RCC 7860 (cell line): ENCODE data around the gene R3HDM2.

Source experiments
- DNase-seq: peaks from one replicate; pipeline ENCODE4 v3.0.0-alpha.2; 2015; ENCODE audit warnings: low spot score
- FAIRE-seq: peaks from 2 replicates; lab custom pipeline; 2012; peaks lifted over from hg19 to GRCh38; lab: Jason Lieb, UNC

The R3HDM2 gene

GRCh38 chr12:57208631-57209282 is 222.1 kb downstream of the R3HDM2 start:
- no peak for DNase-seq
- FAIRE-seq, result no peak

GRCh38 chr12:57207731-57208630 is 222.9 kb downstream of the R3HDM2 start:
- DNase-seq (no peak), FAIRE-seq (no peak)

- DNase-seq (no peak), FAIRE-seq (no peak)
These were observed 224.9 kb downstream of the R3HDM2 start for GRCh38 chr12:57205931-57206330.

DNA sequence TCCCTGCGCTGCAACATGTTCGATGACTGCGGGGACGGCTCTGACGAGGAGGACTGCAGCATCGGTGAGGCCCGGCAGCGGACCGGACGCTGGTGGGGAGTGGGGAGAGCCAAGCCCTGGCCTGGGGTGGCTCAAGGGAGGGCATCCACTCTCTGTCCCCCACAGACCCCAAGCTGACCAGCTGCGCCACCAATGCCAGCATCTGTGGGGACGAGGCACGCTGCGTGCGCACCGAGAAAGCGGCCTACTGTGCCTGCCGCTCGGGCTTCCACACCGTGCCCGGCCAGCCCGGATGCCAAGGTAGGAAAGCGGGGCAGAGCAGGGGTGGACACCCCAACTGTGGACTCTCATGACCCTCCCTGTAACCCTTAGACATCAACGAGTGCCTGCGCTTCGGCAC is 225.7 kb downstream of the R3HDM2 start:
- no peak for FAIRE-seq
- no peak for DNase-seq

- no peak for DNase-seq
- no peak for FAIRE-seq
These were observed 226.4 kb downstream of the R3HDM2 start for GRCh38 chr12:57204454-57204853.

- DNase-seq, result no peak
- FAIRE-seq, result no peak
These were observed 227.1 kb downstream of the R3HDM2 start for GRCh38 chr12:57203791-57204190.
